ENCODE data around the gene FAM156A.
"Not testable (repeated sequence)": the region's sequence is repeated elsewhere in the genome, so short reads cannot be mapped to it uniquely, and the experiment has no call there.

The FAM156A gene

GRCh38 chrX:52966993-52967738 lies 8.8 kb upstream of the FAM156A start:
- not testable (repeated sequence) for DNase-seq (ENCODE audit: low spot score)

DNA sequence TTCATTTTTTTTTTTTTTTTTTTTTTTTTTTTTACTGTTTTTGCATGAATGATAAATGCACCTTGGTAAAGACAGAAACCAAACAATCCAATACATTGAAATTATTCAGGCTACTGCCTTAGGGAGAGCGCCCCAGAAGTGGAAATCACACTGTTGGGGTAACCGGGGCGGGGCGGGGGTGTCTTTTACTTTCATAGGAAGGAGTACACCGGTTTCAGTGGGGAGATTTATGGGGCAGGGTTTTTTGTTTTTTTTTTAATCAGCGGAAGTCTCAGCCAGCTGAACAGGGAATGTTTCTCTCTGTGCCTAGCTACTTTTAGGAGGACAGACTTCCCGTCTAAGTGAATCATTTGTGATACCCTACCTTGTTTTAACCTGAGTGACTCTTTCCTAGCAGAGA lies 643 bp upstream of the FAM156A start:
- DNase-seq (ENCODE audit: low spot score), result not testable (repeated sequence)

DNA sequence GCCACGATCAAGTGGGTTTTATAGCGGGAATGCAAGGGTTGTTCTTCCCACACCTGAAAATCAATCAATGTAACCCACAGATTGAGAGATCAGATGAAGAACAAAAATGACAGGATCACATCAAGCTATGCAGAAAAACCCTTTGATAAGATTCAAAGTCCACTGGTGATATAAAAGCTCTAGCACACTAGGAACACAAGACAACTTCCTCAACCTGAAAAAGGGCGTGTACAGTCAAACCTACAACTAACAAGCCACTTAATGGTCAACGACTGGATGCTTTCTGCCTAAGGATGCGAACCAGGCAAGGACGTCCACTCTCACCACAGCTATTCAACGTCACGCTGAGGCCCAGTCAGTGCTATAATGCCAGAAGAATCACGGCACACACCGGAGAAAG lies 8.4 kb downstream of the FAM156A start:
- not testable (repeated sequence) for DNase-seq (ENCODE audit: low spot score)

DNA sequence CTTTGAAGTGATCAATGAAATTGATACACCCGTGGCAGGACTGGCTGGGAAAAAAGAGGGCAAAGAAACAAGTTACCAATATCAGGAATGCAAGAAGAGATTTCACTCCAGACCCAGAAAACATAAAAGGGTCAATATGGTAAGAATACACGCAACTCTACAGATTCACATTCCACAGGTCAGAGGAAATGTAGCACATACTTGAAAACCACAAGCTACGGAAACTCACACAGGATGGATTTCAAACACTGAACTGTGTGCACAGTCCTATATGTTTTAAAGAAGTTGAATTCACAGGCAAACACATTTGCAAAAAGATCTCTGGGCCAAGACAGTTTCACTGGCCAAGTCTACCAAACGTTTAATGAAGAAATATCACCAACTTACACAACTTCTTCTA lies 9.0 kb downstream of the FAM156A start:
- DNase-seq (ENCODE audit: low spot score), result not testable (repeated sequence)

DNA sequence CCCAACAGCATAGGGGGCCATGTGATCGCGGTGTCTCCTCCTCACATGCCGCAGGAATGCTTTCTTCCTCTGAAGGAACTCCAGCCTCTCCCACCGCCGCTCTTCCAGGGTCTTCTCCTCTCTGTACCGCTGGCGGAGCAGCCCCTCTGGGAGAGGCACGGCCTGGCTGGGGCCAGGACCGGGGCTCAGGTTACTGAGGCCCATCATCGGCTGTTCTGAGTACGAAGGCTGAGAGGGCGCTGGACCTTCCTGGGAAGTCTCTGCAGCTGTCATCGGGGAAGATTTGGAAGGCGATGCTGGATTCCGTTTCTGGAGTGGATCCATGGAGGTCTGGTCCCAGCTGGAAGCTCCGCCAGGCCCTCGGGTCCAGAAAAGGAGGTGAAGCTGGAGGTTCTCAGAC lies 10.1 kb downstream of the FAM156A start:
- DNase-seq (ENCODE audit: low spot score), result not testable (repeated sequence)

DNA sequence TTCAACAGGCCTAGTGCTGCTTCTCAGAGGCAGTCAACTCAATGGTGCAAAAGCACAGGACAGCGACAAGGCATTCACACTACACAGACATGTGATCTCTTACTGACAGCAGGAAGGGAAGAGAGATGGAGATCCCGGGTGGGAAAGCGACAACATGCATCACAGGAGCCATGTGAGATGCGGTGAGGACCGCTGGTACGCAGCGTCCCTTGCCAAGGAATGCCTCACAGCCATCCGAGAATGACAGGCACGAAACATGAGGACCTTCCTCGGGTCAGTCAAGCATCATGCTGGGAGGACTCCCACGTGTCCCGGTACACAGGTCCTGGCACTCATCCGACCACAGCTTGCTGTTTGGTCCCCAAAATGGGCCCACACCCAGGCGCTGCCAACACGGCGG lies 10.8 kb downstream of the FAM156A start:
- DNase-seq (ENCODE audit: low spot score), result not testable (repeated sequence)

DNA sequence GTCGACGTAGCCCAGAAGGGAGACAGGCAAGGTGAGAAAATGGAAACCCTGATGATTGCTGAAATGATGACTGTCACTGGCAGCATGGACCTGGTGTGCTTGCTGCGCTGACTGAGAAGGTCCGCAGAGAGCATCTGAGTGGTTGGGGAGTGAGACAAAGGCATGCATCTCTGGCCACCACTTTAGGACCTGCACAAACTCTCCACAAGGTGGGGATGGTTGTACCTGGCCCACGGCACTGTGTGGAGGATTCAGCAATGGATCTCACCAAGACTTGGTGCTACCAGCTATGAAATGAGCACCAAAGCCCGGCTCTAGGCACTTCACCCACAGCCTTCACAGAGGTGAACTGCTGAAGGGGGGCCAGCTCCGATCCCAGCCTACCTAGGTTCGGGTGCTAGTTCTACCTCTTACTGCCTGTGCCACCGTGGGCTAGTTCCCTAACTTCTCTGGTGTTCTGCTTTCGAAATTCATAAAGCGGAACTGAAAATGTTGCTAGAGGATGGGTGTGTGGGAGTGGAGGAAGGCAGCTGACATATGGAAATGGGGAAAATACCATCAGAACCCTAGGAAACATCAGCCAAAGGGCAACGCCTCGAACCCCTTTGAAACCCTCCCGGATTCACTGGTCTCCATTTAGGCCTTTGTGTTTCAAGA lies 12.4 kb downstream of the FAM156A start:
- not testable (repeated sequence) for DNase-seq (ENCODE audit: low spot score)

DNA sequence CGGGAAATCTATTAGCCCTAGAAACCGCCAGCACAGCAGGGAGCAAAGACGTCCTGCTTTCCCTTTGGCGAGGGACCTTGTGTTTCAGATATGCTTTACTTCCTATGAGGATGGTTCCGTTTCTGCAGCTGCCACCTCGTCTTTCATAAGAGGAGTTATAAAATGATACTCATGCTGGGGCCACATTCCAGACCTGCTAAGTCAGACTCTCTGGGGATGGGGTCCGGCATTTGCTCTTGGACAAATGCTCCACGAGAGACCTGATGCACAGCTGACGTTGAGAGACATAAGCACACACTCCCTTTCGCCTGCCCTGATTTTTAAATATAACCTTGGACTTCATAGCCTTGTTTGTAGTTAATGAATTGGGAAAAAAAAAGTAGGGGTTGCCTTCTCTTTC lies 16.6 kb downstream of the FAM156A start:
- DNase-seq (ENCODE audit: low spot score), result not testable (repeated sequence)

DNA sequence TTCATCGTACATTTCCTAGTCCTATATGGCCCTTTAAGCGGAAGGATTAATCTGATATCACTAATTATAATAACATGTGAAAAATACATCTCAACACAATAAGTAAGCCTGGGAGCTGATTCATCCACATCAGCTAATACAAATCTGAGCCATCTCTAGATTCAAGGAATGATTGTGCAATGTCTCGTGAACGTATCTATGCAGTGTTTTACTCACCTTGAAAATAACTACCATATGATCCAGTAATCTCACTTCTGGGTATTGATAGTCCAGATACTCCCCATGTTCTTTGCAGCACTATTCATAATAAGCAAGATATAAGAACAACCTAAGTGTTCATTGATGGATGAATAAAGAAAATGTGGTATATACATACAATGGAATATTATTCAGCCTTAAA lies 17.6 kb downstream of the FAM156A start:
- DNase-seq (ENCODE audit: low spot score), result not testable (repeated sequence)

DNA sequence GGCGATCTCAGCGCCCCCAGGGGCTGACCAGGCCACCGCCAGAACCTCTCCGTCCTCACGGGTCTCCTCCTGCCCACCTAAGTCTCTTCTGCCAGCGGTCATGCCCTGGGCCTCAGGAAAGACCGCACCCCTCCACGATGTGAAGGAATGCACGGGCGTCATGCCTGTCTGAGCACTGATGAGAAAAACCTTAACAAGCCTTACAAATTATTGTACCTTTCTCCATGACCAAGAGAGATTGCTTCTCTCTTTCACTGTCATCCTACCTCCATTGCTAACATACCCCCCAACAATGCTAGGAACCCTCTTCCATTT lies 22.9 kb downstream of the FAM156A start:
- DNase-seq (ENCODE audit: low spot score), result not testable (repeated sequence)

DNA sequence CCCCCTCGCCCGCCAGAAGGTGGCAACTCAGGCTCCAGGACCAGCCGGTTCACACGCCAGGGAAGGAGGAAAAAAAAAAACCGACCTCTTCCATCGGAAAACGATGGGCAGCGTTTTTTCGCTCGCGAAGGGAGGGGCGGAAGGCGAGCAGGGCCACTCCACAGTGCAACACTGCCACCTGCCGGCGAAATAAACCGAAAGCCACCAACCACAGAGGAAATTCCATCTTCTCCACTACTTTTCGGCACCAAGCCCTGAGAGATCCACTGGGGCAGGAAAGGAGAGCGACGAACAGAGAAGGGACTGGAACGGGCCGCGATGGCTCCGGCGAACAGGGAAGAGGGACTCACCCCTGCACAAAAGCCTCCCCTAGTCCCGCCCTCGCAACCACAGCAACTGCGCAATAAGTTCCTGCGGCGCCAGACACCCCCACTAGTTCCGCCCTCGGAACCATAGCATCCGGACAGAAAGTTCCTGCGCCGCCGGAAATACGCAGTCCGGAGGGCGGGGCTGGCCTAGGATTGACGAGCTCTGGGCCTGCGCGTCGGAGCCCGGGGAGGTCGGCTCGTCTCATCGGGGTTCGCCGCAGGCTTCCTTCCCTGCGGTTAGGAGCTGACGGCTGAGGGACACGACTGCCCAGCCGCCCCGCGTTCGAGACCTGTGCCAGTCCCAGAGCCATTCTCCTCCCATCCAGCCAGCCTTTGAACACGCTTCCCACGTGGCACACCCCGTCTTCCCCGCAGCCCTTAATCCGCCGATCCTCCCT lies 23.4 kb downstream of the FAM156A start:
- peak; percentile 94 for DNase-seq (ENCODE audit: low spot score)

DNA sequence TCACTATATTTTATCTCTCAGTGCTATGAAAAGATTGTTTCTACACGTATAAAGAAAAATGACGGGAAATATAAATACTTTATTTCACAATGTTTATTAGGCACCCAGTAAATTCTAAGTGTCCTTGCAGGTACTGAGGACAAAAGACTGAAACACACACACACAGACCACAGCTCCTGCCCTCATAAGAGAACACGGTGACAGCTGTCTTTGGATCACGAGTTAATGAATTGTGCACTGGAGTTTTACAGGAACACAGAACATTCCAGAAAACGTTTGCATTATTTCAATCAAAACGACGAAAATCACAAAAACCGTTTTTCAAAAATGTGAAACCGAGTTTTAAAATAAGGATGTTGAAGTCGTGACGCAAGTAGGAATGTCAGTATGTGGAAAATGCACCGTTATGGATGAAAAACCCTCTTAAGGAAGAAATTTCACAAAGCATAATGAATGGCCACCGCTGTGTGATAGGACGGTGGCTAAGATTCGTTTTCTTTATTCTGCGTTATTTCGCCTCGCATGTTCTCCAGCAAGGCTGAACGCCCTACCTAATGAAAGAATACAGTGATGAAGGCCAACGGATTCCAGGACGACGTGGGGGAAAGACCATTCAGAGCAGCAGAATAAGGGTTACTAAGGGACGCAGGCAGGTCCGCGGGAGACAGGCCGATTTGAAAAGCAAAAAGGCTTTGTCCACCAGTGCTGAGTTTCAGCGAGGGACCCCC lies 24.2 kb downstream of the FAM156A start:
- DNase-seq (ENCODE audit: low spot score), result peak; percentile 84

- no peak for DNase-seq (ENCODE audit: low spot score)
These were observed 25.1 kb downstream of the FAM156A start for GRCh38 chrX:52933213-52933612.

- DNase-seq (ENCODE audit: low spot score), result not testable (repeated sequence)
These were observed 28.1 kb downstream of the FAM156A start for GRCh38 chrX:52930214-52930613.

DNA sequence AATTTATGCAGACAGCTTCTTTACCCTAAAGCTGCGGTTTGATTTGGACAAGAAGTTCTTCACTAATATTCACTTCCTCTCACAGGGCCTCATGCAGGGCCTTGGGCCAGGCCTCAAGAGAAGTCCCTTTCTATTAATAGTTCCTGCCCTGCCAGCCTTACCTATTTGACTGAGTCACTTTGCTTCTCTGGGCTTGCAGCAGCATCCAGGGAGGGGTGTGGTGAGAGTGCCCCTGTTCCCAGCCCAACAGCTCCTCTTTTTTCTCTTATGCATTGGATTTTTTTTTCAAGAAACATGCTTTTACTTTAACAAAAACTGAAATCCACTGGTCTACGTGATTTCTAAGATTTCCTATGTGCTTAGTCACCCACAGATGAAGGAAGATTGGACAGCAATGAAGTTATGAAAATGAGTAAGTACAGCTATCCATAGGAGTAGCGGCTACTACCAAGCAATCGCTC lies 34.5 kb downstream of the FAM156A start:
- peak; percentile 17 for DNase-seq (ENCODE audit: low spot score)

DNA sequence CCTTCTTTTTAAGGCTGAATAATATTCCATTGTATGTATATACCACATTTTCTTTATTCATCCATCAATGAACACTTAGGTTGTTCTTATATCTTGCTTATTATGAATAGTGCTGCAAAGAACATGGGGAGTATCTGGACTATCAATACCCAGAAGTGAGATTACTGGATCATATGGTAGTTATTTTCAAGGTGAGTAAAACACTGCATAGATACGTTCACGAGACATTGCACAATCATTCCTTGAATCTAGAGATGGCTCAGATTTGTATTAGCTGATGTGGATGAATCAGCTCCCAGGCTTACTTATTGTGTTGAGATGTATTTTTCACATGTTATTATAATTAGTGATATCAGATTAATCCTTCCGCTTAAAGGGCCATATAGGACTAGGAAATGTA lies 43.6 kb downstream of the FAM156A start:
- DNase-seq (ENCODE audit: low spot score), result not testable (repeated sequence)

GRCh38 chrX:52913681-52914080 lies 44.6 kb downstream of the FAM156A start:
- not testable (repeated sequence) for DNase-seq (ENCODE audit: low spot score)

GRCh38 chrX:52909313-52909969 lies 48.9 kb downstream of the FAM156A start:
- not testable (repeated sequence) for DNase-seq (ENCODE audit: low spot score)

GRCh38 chrX:52907900-52908299 lies 50.4 kb downstream of the FAM156A start:
- not testable (repeated sequence) for DNase-seq (ENCODE audit: low spot score)

DNA sequence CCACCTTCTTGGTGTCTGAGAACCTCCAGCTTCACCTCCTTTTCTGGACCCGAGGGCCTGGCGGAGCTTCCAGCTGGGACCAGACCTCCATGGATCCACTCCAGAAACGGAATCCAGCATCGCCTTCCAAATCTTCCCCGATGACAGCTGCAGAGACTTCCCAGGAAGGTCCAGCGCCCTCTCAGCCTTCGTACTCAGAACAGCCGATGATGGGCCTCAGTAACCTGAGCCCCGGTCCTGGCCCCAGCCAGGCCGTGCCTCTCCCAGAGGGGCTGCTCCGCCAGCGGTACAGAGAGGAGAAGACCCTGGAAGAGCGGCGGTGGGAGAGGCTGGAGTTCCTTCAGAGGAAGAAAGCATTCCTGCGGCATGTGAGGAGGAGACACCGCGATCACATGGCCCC lies 51.2 kb downstream of the FAM156A start:
- not testable (repeated sequence) for DNase-seq (ENCODE audit: low spot score)

GRCh38 chrX:52906072-52906471 lies 52.2 kb downstream of the FAM156A start:
- DNase-seq (ENCODE audit: low spot score), result not testable (repeated sequence)

DNA sequence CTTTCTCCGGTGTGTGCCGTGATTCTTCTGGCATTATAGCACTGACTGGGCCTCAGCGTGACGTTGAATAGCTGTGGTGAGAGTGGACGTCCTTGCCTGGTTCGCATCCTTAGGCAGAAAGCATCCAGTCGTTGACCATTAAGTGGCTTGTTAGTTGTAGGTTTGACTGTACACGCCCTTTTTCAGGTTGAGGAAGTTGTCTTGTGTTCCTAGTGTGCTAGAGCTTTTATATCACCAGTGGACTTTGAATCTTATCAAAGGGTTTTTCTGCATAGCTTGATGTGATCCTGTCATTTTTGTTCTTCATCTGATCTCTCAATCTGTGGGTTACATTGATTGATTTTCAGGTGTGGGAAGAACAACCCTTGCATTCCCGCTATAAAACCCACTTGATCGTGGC lies 52.8 kb downstream of the FAM156A start:
- DNase-seq (ENCODE audit: low spot score), result not testable (repeated sequence)
